ENCODE measurements around the gene XCR1.

XCR1 gene

DNA sequence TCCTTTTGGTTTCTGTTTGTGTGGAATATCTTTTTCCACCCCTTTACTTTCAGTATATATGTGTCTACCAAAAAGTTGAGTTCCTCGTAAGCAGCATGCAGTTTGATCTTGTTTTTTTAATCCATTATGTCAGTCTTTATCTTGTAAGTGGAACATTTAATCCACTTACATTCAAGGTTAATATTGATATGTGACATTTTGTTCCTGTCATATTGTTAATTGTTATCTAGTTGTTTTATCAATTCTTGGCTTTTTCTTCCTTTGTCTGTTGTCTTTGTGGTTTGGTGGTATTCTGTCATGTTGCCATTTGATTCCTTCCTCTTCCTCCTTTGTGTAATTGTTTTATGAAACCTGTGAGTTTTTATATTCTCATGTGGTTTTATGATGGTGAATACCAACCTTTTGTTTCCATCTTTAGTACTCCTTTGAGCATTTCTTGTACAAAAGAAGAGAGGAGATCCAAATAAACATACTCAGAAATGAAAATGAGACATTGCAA is 43.4 kb upstream of the XCR1 start:
- no peaks in the 10 kb centered on the region for H3K79me2 ChIP-seq (ENCODE audit: insufficient read depth, low read depth)
- no peaks in the 10 kb centered on the region for H3K27me3 ChIP-seq (ENCODE audit: insufficient read depth, low read depth)
- no peak overlapping the region for H2AFZ ChIP-seq (ENCODE audit: low read depth)
- peak overlapping the region; percentile 29 for H3K4me2 ChIP-seq
- H3K4me1 ChIP-seq (ENCODE audit: low read depth, poor library complexity, severe bottlenecking): peaks cover 30% of the 10 kb centered on the region
- TF ChIP-seq, protein P1, sequence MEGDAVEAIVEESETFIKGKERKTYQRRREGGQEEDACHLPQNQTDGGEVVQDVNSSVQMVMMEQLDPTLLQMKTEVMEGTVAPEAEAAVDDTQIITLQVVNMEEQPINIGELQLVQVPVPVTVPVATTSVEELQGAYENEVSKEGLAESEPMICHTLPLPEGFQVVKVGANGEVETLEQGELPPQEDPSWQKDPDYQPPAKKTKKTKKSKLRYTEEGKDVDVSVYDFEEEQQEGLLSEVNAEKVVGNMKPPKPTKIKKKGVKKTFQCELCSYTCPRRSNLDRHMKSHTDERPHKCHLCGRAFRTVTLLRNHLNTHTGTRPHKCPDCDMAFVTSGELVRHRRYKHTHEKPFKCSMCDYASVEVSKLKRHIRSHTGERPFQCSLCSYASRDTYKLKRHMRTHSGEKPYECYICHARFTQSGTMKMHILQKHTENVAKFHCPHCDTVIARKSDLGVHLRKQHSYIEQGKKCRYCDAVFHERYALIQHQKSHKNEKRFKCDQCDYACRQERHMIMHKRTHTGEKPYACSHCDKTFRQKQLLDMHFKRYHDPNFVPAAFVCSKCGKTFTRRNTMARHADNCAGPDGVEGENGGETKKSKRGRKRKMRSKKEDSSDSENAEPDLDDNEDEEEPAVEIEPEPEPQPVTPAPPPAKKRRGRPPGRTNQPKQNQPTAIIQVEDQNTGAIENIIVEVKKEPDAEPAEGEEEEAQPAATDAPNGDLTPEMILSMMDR (conservative IDR thresholded peaks at IDR 0.05; ENCODE audit: low read depth, low read length): no peak
- no peak overlapping the region for H3K27ac ChIP-seq
- no peak overlapping the region for H3K9ac ChIP-seq
- no peak overlapping the region for H3K4me3 ChIP-seq (IDR thresholded peaks at IDR 0.05; ENCODE audit: insufficient read depth, low read depth, low read length)
- H3K36me3 ChIP-seq (ENCODE audit: insufficient read depth): no peaks in the 10 kb centered on the region
- H4K20me1 ChIP-seq (ENCODE audit: insufficient read depth): no peaks in the 10 kb centered on the region

DNA sequence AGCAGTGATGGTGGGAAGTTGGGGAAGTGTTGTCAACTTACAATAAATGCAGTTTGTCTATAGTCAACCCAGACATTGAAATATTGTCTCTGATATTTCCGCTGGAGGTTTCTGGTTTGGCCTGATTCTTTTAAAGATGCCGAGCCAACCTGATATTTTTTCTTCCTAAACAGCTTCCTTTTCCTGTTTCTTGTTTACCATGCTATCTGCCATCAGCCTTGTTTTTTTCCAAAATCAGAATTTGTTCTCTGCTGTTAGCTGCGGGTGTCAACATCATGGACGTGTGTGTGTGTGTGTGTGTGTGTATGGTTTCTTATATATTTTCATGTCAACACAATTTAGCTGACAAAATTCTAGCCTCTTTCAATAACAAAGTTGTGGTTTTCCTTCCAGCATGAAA is 41.2 kb upstream of the XCR1 start:
- Histone ChIP-seq H4K20me1 (ENCODE audit: insufficient read depth) (no peaks in the 10 kb centered on the region), H3K4me3 (IDR thresholded peaks at IDR 0.05; ENCODE audit: insufficient read depth, low read depth, low read length) (no peak overlapping the region), H3K4me2 (no peak overlapping the region), H3K4me1 (ENCODE audit: low read depth, poor library complexity, severe bottlenecking) (peaks cover 50% of the 10 kb centered on the region), H2AFZ (ENCODE audit: low read depth) (no peak overlapping the region), H3K27ac (no peak overlapping the region), H3K79me2 (ENCODE audit: insufficient read depth, low read depth) (no peaks in the 10 kb centered on the region), H3K9ac (no peak overlapping the region), H3K36me3 (ENCODE audit: insufficient read depth) (no peaks in the 10 kb centered on the region), H3K27me3 (ENCODE audit: insufficient read depth, low read depth) (no peaks in the 10 kb centered on the region)
- TF ChIP-seq, protein P1 (conservative IDR thresholded peaks at IDR 0.05; ENCODE audit: low read depth, low read length): no peak

DNA sequence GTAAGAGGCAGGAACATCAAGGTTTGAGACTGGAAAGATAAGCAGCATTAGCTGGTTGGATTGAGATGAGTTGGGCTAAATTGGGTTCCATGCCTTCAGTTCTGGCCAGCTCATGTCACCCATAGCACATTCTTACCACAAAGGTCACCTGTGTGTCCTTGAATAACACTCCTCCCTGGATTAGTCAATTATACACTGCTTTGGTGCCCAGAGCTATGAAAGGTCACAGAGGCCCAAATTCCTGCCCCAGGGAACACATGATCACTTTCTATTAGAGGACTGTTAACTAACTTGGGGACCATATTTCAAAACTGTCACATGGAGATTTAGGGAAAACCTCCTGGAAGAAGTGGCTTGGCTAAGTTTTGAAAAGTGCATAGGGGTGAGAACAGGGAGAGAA is 40.1 kb upstream of the XCR1 start:
- no peaks in the 10 kb centered on the region for H3K27me3 ChIP-seq (ENCODE audit: insufficient read depth, low read depth)
- peaks cover 50% of the 10 kb centered on the region for H3K4me1 ChIP-seq (ENCODE audit: low read depth, poor library complexity, severe bottlenecking)
- no peak overlapping the region for H2AFZ ChIP-seq (ENCODE audit: low read depth)

DNA sequence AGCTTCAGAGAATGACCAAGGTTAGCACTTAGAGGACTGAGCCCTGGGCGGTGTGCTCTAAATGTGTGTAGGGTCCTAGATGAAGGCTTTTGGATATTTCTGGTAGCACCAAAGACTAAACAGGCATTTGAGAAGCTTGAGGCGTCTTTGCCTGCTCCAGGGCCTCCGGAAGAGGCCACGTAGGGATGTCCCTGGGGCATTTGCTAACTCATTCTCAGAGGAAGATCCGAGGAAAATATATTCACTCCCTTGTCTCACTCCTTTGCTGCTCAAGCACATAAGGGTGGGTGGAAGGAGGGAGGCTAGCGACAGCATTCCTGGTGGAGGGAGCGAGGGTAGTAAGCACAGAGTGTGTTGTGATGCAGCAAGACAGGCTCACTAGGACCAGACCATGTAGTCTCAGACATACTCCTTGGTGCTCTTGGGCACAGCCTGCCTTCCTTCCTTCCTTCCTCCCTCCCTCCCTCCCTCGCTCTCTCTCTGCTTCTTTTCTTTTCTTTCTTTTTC is 38.5 kb upstream of the XCR1 start:
- Histone ChIP-seq H3K27ac (peak overlapping the region; percentile 40; the same call in 1 of the 2 replicates), H3K4me1 (ENCODE audit: low read depth, poor library complexity, severe bottlenecking) (peaks cover 41% of the 10 kb centered on the region), H3K36me3 (ENCODE audit: insufficient read depth) (no peaks in the 10 kb centered on the region), H4K20me1 (ENCODE audit: insufficient read depth) (no peaks in the 10 kb centered on the region), H3K4me2 (peak overlapping the region; percentile 33; the same call in 1 of the 2 replicates), H3K27me3 (ENCODE audit: insufficient read depth, low read depth) (no peaks in the 10 kb centered on the region), H3K79me2 (ENCODE audit: insufficient read depth, low read depth) (no peaks in the 10 kb centered on the region), H2AFZ (ENCODE audit: low read depth) (no peak overlapping the region), H3K4me3 (IDR thresholded peaks at IDR 0.05; ENCODE audit: insufficient read depth, low read depth, low read length) (no peak overlapping the region), H3K9ac (no peak overlapping the region)
- TF ChIP-seq, protein P1 (conservative IDR thresholded peaks at IDR 0.05; ENCODE audit: low read depth, low read length): no peak

More for the DNA sequence above, 40.1 kb upstream of the XCR1 start:
- H3K27ac ChIP-seq: no peak overlapping the region
- no peaks in the 10 kb centered on the region for H4K20me1 ChIP-seq (ENCODE audit: insufficient read depth)
- TF ChIP-seq, protein P1 (conservative IDR thresholded peaks at IDR 0.05; ENCODE audit: low read depth, low read length): no peak
- H3K4me2 ChIP-seq: no peak overlapping the region
- no peaks in the 10 kb centered on the region for H3K36me3 ChIP-seq (ENCODE audit: insufficient read depth)
- H3K79me2 ChIP-seq (ENCODE audit: insufficient read depth, low read depth): no peaks in the 10 kb centered on the region
- H3K9ac ChIP-seq: no peak overlapping the region
- H3K4me3 ChIP-seq (IDR thresholded peaks at IDR 0.05; ENCODE audit: insufficient read depth, low read depth, low read length): no peak overlapping the region
